DND-41 (cell line): ENCODE results near the gene GUCA1A.
"Not testable (repeated sequence)": the region's sequence is repeated elsewhere in the genome, so short reads cannot be mapped to it uniquely, and the experiment has no call there.

Experiments
- ATAC-seq: fragments of 200-7000 bp; cut with Tn5 transposase; 3 replicates; pipeline ENCODE4 v1.9.1; 2021; ENCODE audit warnings: low read depth; ENCODE audit not compliant: insufficient read depth
- DNase-seq: peaks from one replicate; pipeline ENCODE4 v3.0.0-alpha.2; 2020
- H2AFZ ChIP-seq: 2 replicates; pipeline ENCODE4 v1.6.0; 2012; ENCODE audit warnings: low read depth, low read length
- H3K27ac ChIP-seq: 2 replicates; pipeline ENCODE4 v1.5.1; 2012; ENCODE audit warnings: low read length, inconsistent platforms
- H3K27me3 ChIP-seq: fragments of 200-600 bp; sonication (generic); 2 replicates; pipeline ENCODE4 v1.6.0; 2012; ENCODE audit warnings: low read length, mild to moderate bottlenecking, inconsistent platforms; ENCODE audit not compliant: insufficient read depth, poor library complexity
- H3K36me3 ChIP-seq: 2 replicates; pipeline ENCODE4 v1.5.1; 2012; ENCODE audit warnings: low read length, inconsistent platforms; ENCODE audit not compliant: insufficient read depth
- H3K4me1 ChIP-seq: 2 replicates; pipeline ENCODE4 v1.5.1; 2012; ENCODE audit warnings: mild to moderate bottlenecking, low read length; ENCODE audit not compliant: insufficient read depth
- H3K4me2 ChIP-seq: 2 replicates; pipeline ENCODE4 v1.6.0; 2012; ENCODE audit warnings: mild to moderate bottlenecking, moderate library complexity, low read length, inconsistent platforms; ENCODE audit not compliant: insufficient read depth
- H3K4me3 ChIP-seq, 2 experiments: fragments of 200-600 bp in 1 of 2; shearing (Covaris generic) in 1 of 2; 2 replicates each; pipeline ENCODE4 v1.5.1; 2012 to 2016; ENCODE audit warnings: inconsistent platforms in 2 of 2, low read length in 2 of 2, mild to moderate bottlenecking in 2 of 2, low read depth in 1 of 2, moderate library complexity in 1 of 2
- H3K79me2 ChIP-seq: 2 replicates; pipeline ENCODE4 v1.6.0; 2012; ENCODE audit warnings: low read length, inconsistent platforms; ENCODE audit not compliant: insufficient read depth
- H3K9ac ChIP-seq: 2 replicates; pipeline ENCODE4 v1.6.0; 2012; ENCODE audit warnings: low read depth, mild to moderate bottlenecking, inconsistent platforms, low read length, moderate library complexity
- H3K9me3 ChIP-seq: 2 replicates; pipeline ENCODE4 v1.5.1; 2012; ENCODE audit warnings: low read length, moderate library complexity, mild to moderate bottlenecking, inconsistent platforms; ENCODE audit not compliant: insufficient read depth, severe bottlenecking
- H4K20me1 ChIP-seq: 2 replicates; pipeline ENCODE4 v1.6.0; 2012; ENCODE audit warnings: low read length; ENCODE audit not compliant: insufficient read depth
- CTCF ChIP-seq: IDR thresholded peaks from 2 replicates; pipeline ENCODE4 v1.5.1; 2012; ENCODE audit warnings: borderline replicate concordance, low read length, moderate library complexity, mild to moderate bottlenecking; ENCODE audit not compliant: poor library complexity, severe bottlenecking; ENCODE audit errors: extremely low read depth
- EZH2 ChIP-seq: IDR thresholded peaks from 3 replicates; pipeline ENCODE4 v1.6.1; 2012; ENCODE audit warnings: borderline replicate concordance, low read depth, mild to moderate bottlenecking, moderate library complexity, low read length, inconsistent platforms; ENCODE audit not compliant: severe bottlenecking

GUCA1A gene

GRCh38 chr6:42210551-42210950 lies 37.4 kb downstream of the GUCA1A start:
- H2AFZ ChIP-seq, result no peak overlapping the region
- no peak overlapping the region for H3K27ac ChIP-seq
- peaks cover 77% of the 10 kb centered on the region for H3K36me3 ChIP-seq
- H3K79me2 ChIP-seq, result peaks cover 20% of the 10 kb centered on the region
- H3K4me3 ChIP-seq, result no peak overlapping the region
- H3K9ac ChIP-seq, result no peak overlapping the region
- H3K4me2 ChIP-seq, result no peak overlapping the region
- ATAC-seq (no peak), DNase-seq (no peak)
- H4K20me1 ChIP-seq, result no peaks in the 10 kb centered on the region
- no peak for TF ChIP-seq CTCF
- TF ChIP-seq EZH2, result no peak
- H3K4me1 ChIP-seq, result peaks cover 11% of the 10 kb centered on the region
- H3K9me3 ChIP-seq, result no peaks in the 10 kb centered on the region
- H3K27me3 ChIP-seq, result no peaks in the 10 kb centered on the region

- peaks cover 22% of the 10 kb centered on the region for H3K4me1 ChIP-seq
Observed at GRCh38 chr6:42211726-42212125, 38.6 kb downstream of the GUCA1A start.

GRCh38 chr6:42212442-42212841 lies 39.3 kb downstream of the GUCA1A start:
- no peak overlapping the region for H3K4me3 ChIP-seq
- H3K27me3 ChIP-seq, result no peaks in the 10 kb centered on the region
- H3K36me3 ChIP-seq, result peaks cover 64% of the 10 kb centered on the region
- H3K9ac ChIP-seq, result no peak overlapping the region
- DNase-seq, result no peak
- H4K20me1 ChIP-seq, result no peaks in the 10 kb centered on the region
- peaks cover 39% of the 10 kb centered on the region for H3K79me2 ChIP-seq
- no peaks in the 10 kb centered on the region for H3K9me3 ChIP-seq
- no peak for ATAC-seq
- no peak overlapping the region for H3K27ac ChIP-seq
- H3K4me2 ChIP-seq, result no peak overlapping the region
- no peak overlapping the region for H2AFZ ChIP-seq
- peaks cover 25% of the 10 kb centered on the region for H3K4me1 ChIP-seq
- TF ChIP-seq EZH2, result no peak
- TF ChIP-seq CTCF, result no peak

More at GRCh38 chr6:42211726-42212125, 38.6 kb downstream of the GUCA1A start:
- Histone ChIP-seq H3K27ac (no peak overlapping the region), H3K4me3 (no peak overlapping the region), H3K79me2 (peaks cover 32% of the 10 kb centered on the region), H3K27me3 (no peaks in the 10 kb centered on the region), H3K36me3 (peaks cover 70% of the 10 kb centered on the region), H3K9me3 (no peaks in the 10 kb centered on the region), H3K4me2 (no peak overlapping the region), H3K9ac (no peak overlapping the region), H4K20me1 (no peaks in the 10 kb centered on the region), H2AFZ (no peak overlapping the region)
- ATAC-seq (no peak), DNase-seq (no peak)
- no peak for TF ChIP-seq CTCF

GRCh38 chr6:42216495-42216894 lies 43.3 kb downstream of the GUCA1A start:
- H3K9me3 ChIP-seq, H3K27ac ChIP-seq, H2AFZ ChIP-seq, H4K20me1 ChIP-seq, ATAC-seq, H3K27me3 ChIP-seq, DNase-seq: not testable (repeated sequence)
- Histone ChIP-seq H3K9ac (peak overlapping the region; percentile 89), H3K4me2 (peak overlapping the region; percentile 80), H3K36me3 (peaks cover 29% of the 10 kb centered on the region), H3K4me1 (peaks cover 31% of the 10 kb centered on the region), H3K4me3 (peak overlapping the region; percentile 94 to 98; a peak in 3 of 4 replicates), H3K79me2 (peaks cover 41% of the 10 kb centered on the region)
